NCI-H774 (cell line): Measurements from ENCODE around the gene HHIPL1.
A peak's percentile ranks its signal among the peaks of the same experiment; 100 is the strongest.

ENCODE experiments used
- DNase-seq: peaks from one replicate; lab custom pipeline; 2025; lab: John Stamatoyannopoulos, UW

Gene HHIPL1

GRCh38 chr14:99676657-99677056 is 31.7 kb downstream of the HHIPL1 start:
- DNase-seq: no peak

- DNase-seq: no peak
These were observed 32.6 kb downstream of the HHIPL1 start for GRCh38 chr14:99677231-99678140.

GRCh38 chr14:99678198-99678597 is 33.3 kb downstream of the HHIPL1 start:
- DNase-seq: no peak

- DNase-seq: no peak
These were observed 34.2 kb downstream of the HHIPL1 start for GRCh38 chr14:99679111-99679510.

- no peak for DNase-seq
These were observed 34.6 kb downstream of the HHIPL1 start for GRCh38 chr14:99679543-99679942.

- no peak for DNase-seq
These were observed 35.1 kb downstream of the HHIPL1 start for GRCh38 chr14:99679996-99680395.

GRCh38 chr14:99681101-99681831 is 36.3 kb downstream of the HHIPL1 start:
- no peak for DNase-seq

- DNase-seq: peak; percentile 17
These were observed 36.9 kb downstream of the HHIPL1 start for GRCh38 chr14:99681832-99682148.

GRCh38 chr14:99682809-99683618 is 38.1 kb downstream of the HHIPL1 start:
- DNase-seq: peak; percentile 51

- peak; percentile 98 for DNase-seq
These were observed 38.9 kb downstream of the HHIPL1 start, which contains the start of gene CYP46A1 for GRCh38 chr14:99683619-99684409. Gene CYP46A1 (plus strand): TSS chr14:99684298. CDS start chr14:99684418, 120 bp downstream.

- DNase-seq: no peak
These were observed 39.5 kb downstream of the HHIPL1 start for GRCh38 chr14:99684410-99684934.

- no peak for DNase-seq
These were observed 40.2 kb downstream of the HHIPL1 start for GRCh38 chr14:99685151-99685591.

GRCh38 chr14:99685596-99685995 is 40.7 kb downstream of the HHIPL1 start:
- no peak for DNase-seq

- no peak for DNase-seq
These were observed 41.8 kb downstream of the HHIPL1 start for GRCh38 chr14:99686557-99687283.

- DNase-seq: no peak
These were observed 42.6 kb downstream of the HHIPL1 start for GRCh38 chr14:99687284-99688209.

- no peak for DNase-seq
These were observed 43.3 kb downstream of the HHIPL1 start for GRCh38 chr14:99688210-99688581.

GRCh38 chr14:99688629-99689028 is 43.7 kb downstream of the HHIPL1 start:
- DNase-seq: no peak

GRCh38 chr14:99689266-99690236 is 44.6 kb downstream of the HHIPL1 start:
- no peak for DNase-seq
